Fibroblast of pulmonary artery (primary cell): ENCODE data around the gene TGFB1I1.
"Not testable (repeated sequence)": the region's sequence is repeated elsewhere in the genome, so short reads cannot be mapped to it uniquely, and the experiment has no call there.

Source experiments
- DNase-seq: peaks from one replicate; pipeline ENCODE4 v3.0.0-alpha.2; 2010; ENCODE audit warnings: low read depth
- H3K4me3 ChIP-seq: replicated peaks from 2 replicates; pipeline ENCODE4 v1.5.1; 2011; ENCODE audit warnings: low read depth, mild to moderate bottlenecking, control low read depth, low read length, moderate library complexity
- TF ChIP-seq, protein P1 (sequence below): IDR thresholded peaks from 2 replicates; pipeline ENCODE4 v1.5.1; 2011; ENCODE audit warnings: mild to moderate bottlenecking, control low read depth, low read length, inconsistent platforms; ENCODE audit errors: missing control alignments

Gene TGFB1I1

DNA sequence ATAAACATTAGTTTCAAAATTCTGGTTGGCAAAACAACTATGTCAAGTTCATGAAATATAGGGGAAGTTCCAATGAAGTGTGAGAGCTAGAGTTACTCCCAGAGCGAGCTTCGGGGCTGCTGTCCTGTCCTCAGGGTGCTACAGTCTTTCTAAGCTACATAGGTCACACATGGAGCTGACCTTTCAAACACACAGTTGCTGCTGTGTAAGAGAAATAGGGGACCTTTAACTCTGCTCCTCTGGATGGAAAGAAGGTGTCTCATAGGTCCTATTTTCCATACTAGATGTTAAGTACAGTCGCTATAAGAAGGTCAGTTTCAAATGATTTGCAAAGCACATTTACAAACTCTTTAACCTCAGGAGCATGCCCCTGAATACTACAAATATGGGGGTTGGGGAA, 49.4 kb downstream of the TGFB1I1 start:
- H3K4me3 ChIP-seq: no peak overlapping the region
- TF ChIP-seq, protein P1, sequence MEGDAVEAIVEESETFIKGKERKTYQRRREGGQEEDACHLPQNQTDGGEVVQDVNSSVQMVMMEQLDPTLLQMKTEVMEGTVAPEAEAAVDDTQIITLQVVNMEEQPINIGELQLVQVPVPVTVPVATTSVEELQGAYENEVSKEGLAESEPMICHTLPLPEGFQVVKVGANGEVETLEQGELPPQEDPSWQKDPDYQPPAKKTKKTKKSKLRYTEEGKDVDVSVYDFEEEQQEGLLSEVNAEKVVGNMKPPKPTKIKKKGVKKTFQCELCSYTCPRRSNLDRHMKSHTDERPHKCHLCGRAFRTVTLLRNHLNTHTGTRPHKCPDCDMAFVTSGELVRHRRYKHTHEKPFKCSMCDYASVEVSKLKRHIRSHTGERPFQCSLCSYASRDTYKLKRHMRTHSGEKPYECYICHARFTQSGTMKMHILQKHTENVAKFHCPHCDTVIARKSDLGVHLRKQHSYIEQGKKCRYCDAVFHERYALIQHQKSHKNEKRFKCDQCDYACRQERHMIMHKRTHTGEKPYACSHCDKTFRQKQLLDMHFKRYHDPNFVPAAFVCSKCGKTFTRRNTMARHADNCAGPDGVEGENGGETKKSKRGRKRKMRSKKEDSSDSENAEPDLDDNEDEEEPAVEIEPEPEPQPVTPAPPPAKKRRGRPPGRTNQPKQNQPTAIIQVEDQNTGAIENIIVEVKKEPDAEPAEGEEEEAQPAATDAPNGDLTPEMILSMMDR: no peak
- DNase-seq: no peak

DNA sequence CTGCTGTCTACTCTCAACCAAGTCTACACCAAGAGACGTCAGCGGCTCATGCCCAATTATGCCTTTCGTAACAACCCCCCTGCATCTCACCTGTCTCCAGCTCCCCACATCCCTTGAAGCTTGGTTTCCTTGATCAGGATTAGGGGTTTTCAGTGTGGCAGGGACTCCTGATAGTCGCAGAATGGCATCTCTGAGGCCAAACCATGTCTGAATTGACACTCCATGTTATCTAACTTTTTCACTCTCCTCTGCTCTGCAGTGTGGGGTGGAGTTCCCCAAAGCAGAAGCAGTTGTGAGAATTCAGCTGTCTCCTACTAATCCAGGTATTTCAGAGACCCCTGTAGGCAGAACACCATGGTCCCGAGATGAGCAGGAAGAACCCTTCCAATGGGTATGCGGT, 50.1 kb downstream of the TGFB1I1 start:
- H3K4me3 ChIP-seq: no peak overlapping the region
- DNase-seq: no peak
- TF ChIP-seq, protein P1: no peak

DNA sequence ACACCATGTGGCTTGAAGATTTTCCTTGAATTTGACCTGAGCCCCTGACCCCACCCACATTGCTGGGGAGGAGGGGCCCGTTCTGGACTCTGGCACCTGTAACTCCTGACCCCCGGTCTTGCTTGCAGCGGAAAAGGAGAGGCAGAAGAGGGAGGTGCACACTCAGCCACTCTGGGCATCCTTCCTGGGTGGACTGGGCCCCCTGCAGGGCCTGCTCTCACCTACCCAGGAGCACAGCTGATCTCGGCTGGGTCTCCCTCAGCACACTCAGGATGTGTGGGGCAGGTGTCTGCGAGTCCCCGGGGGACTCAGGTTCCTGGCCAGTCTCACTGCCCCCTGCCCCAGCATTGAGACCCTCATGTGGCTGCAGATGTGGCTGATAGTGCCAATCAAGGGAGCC, 51.8 kb downstream of the TGFB1I1 start:
- H3K4me3 ChIP-seq, DNase-seq: not testable (repeated sequence)

DNA sequence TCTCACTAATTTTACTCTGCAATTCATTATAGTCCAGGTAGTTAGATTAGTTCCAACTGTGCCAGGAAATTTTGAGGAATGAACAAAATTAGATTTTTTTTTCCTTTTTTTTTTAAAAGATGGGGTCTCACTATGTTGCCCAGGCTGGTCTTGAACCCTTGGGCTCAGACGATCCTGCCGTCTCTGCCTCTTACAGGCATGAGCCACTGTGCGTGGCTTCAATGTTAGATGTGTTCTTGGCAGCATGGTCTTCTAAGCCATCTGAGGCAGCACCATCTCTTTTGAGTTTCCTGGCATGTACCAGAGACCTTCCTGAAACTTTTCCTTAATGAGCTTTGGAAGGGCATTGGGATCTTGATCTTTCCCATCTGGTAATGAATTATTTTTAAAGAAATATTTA, 53.2 kb downstream of the TGFB1I1 start:
- TF ChIP-seq, protein P1: no peak
- no peak overlapping the region for H3K4me3 ChIP-seq
- DNase-seq: no peak
